GM18526 (cell line): ENCODE measurements around the gene TNRC18.

ENCODE experiments used
- POLR2A ChIP-seq: IDR thresholded peaks from 3 replicates; pipeline ENCODE4 v1.6.1; 2011; ENCODE audit not compliant: insufficient read length; ENCODE audit errors: extremely low read depth

The TNRC18 gene

DNA sequence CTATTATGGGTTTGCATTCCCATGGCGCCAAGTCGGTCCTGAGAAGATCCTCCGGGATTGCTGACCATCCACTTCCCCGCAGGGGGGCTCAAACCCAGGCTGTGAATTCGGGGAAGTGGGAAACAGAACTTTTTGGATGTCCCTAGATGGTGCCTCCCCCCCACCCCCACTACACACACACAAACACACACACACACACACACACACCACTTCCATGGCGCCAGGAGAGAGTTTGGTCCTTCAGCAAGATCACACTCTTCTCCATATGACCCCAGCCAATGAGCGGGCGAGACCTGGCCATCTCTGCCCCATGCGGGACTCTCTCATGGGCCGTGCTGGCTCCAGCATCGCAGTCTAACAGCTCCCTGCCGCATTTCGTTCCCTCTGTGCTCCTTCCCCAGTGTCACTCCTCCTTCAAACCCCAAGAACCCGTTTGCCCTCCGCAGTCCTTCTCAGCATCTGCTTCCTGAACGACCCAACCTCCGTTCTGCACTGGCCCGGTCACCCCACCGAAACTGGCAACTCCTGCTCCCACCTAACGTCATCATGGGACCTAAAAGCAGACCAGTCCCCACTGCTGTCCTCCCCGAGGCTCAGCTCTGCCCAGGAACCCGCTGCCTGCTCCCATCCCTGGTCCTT, 32.1 kb upstream of the TNRC18 start:
- no peak for TF ChIP-seq POLR2A

DNA sequence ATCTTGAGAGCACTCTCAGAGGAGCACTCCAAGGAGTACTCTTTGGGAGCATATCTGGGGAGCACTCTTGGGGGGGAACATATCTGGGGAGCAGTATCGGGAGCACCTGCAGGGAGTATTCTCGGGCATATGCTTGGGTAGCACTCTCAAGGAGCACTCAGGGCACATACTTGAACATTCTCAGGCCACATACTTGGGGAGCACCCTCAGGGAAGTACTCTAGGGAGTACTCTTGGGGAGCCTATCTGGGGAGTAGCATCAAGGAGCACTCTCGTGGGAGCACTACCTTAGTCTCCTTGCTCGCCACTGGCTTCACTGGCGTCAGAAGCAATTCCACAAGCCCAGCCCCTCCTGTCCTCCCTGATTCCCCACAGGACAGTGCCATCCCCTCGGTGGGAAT, 31.5 kb upstream of the TNRC18 start:
- no peak for TF ChIP-seq POLR2A

DNA sequence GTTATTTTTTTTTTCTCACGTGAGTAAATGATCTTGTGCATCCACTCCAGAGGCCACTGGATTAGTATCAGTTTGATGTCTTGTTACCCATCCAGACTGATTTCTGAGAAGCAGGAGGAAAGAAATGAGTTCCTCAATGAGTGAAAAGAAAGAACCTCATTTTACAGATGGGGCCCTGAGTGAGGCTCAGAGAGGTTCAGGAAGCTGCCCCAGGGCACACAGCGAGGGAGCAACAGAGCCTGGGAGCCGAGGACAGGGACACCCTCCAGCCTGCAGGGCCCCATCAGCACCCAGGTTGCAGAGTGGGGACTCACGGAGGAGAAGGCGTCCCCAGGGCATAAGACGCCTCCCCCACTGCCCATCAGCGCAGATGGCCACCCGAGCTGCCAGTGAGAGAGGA, 30.9 kb upstream of the TNRC18 start:
- TF ChIP-seq POLR2A = no peak

DNA sequence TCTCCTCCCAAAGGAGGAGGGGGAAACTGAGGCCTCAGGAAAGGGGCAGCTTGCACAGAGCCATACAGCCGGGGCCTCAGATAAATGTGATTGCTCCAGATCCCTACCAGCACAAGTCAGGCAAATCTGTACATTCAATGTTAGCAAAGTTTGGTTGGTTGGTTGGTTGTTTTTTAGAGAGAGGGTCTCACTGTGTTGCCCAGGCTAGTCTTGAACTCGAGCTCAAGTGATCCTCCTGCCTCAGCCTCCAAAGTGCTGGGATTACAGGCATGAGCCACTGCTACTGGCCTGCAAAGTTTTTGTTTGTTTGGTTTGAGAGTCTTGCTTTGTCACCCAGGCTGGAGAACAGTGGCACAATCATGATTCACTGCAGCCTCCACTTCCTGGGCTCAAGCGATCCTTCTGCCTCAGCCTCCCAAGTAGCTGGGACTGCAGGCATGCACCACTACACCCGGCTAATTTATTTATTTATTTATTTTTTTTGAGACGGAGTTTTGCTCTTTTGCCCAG, 30.0 kb upstream of the TNRC18 start:
- TF ChIP-seq POLR2A = no peak

DNA sequence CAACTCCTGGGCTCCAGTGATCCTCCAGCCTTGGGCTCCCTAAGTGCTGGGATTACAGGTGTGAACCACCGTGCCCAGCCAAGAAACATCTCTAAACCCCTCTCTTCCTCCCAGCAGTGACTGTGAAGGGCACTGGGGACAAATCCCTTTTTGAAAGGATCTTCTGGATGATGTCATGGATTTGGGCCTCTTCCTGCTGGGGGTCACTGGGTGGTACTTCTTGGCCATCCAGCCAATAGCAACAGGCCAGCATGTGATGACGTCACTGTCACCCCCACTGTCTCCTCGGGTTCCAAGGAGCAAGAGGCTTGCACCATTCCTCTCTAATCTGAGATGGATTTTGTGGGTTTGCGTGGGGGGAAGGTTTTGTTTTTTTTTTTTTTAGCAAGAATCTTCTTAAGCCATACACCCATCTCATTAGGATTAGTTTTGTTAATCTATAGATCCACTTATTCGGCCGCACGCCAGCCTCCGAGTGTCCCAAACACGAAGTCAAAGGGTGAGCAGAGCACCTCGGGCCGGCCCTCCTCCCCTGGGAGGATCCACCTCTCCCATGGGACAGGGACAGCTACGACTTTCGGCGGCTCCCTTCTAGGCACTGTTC, 29.4 kb upstream of the TNRC18 start:
- no peak for TF ChIP-seq POLR2A

DNA sequence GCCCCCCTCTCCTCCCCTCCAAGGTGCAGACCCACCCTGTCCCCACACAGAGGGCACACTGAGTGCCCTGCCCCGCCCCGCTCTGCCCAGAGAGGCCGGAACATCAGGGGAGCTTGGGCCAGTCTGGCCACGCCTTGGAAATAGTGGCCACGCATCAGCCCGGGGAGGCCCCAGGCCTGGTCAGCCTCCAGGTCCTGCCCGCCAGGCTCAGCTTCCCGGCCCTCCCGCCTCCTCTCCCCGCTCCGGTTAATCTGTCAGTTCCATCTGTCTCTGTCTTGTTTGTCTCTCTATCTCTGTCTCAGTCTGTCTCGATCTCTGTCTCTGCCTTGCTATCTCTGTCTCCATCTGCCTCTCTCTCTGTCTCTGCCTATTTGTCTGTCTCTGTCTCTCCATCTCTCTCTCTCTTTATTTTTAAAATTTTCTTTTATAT, 28.9 kb upstream of the TNRC18 start:
- no peak for TF ChIP-seq POLR2A

DNA sequence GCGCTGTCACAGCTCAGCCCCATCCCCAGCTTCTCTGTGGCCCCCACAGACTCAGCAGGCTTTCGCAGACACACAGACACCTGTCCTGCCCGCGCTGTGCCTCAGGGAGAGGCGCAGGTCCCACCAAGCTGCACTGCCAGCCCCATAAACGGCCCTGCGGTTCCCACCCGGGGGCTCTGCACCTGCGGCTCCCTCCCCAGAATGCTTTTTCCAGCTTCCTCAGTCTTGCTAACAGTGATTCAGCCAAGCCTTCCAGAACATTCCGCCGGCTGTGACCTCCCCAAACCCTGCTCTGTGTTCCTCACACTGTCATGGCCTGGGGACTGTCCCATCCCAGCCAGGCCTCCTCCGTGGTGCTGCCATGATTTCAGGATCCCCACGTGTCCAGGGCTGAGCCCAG, 27.8 kb upstream of the TNRC18 start:
- no peak for TF ChIP-seq POLR2A

DNA sequence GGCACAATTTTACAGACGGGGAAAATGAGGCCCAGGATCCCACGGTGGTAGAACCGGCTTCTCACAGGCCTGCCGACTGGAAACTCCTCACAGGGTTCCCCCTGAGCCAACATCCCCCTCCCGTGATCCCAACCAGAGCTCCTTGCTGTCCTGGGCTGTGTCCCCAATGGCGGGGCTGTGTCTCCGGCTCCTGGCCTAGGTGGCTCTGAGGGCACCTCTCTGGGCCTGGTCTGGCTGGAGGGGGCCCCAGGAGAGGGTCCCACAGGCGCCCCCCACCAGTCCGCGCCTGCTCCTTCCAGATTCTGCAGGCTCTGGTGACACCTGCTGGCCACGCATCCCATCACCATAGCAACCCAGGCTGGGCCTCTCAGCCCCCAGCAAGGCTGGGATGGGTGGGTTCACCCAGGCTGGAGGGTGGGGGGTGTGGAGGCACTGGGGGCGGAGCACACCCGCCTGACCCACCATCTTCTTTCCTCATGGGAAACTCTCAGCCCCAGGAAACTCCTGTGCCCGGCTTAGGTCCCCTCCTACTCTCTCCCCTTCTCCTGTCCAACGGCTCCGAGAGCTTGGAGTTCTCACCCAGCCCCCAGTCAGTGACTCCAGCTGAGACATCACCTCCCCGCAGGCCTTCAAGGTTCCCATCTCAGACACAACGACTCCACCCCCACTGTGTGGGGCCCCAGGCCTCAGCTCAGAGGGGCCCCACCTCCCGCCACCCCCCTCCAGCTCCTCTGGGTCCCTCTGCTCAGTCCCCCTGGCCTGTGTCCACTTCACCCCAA, 27.1 kb upstream of the TNRC18 start:
- TF ChIP-seq POLR2A = no peak

DNA sequence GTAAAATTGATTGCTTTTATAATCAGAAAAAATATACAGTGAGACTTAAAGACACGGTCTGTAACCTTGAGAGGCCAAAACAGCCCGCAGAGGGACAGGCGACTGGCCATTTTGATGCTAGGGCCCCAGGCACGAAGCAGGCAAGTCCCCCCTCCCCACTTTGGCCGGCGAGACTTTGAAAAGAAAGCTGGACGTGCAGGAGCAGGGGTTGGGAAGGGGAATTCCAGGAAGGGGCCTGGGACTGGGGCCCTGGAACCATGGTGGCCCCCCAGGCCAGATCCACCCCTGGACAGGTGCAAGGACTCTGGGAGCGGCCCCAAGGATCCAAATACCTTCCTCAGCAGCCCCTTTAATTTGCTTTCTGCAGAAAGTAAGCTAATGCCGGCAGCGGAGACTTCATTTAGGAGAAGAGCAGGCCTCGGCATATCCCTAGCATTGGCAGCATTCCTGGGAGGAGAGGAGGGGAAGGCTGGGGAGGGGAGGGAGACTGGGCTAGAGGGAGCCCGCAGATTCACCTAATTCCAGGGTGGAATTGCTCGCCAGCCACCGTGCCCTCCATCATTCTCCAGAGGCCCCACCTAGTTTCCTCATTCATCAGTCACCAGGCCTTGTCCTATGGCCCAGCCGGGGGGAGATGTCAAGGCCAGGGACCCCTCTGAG, 24.9 kb upstream of the TNRC18 start:
- TF ChIP-seq POLR2A = no peak

DNA sequence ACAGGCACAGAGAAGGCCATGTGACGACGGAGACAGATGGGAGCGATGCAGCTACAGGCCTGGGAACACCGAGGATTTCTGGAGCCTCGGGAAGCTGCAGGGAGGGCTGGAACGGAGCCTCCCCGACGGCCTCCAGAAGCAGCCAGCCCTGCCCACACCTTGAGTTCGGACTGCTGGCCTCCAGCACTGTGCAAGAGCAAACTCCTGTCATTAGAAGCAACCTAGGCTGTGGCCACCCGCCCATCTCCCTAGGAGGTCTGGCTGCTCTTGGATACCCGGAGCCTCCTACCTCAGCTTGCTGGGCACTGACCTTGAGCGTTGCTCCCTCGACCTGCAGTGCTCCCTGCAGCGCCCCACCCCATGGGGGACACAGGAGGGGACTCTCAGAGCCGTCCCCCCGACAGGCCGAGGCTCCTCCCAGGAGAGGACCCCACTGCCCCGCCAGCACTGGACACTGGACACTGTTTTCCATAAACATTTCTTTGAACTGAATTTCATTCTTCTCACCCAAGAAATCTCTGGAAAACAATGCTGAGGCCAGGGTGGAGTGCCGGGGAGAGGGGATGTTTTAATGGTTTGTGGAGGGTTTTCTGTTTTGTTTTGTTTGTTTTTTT, 22.5 kb upstream of the TNRC18 start:
- no peak for TF ChIP-seq POLR2A

DNA sequence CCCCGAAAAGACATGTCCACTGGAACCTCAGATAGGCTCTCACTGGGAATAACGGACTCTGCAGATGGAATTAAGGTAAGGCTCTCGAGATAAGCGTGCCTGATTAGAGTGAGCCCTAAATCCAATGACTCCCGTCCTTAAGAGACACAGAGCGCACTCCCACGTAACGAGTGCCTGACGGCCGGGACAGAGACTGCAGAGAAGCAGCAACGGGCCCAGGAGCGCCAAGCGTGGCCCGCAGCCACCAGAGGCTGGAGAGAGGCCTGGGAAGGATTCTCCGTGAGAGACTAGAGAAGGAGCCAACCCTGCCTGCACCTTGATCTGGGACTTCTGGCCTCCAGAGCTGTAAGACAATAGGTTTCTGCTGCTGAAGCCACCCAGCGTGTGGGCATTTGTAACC, 20.0 kb upstream of the TNRC18 start:
- TF ChIP-seq POLR2A = no peak

DNA sequence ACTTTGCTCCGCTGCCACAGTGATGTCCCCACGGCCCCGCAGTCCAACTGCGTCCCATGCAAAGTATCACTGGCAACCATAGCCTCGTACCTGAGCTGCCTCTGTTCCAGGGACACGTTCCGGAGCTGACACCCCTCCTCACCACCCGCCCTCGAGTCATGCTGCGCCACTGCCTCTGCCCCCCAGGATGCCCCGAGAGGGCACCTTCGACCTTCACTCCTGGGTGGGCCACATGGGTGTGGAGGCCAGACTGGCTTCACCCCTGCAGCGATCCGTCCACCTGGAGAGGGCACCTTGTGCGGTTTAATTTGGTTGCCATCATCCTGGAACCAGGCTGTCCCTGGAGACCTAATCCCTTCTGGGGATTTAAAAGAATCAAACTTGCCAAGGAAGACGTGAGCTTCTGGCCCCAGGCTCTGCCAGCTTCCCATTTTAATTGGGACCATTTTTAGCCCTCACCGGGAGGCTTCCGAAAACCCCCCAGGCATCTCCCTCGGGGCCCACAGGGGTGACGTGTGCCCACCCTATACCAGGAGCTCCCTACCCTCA, 19.2 kb upstream of the TNRC18 start:
- no peak for TF ChIP-seq POLR2A

DNA sequence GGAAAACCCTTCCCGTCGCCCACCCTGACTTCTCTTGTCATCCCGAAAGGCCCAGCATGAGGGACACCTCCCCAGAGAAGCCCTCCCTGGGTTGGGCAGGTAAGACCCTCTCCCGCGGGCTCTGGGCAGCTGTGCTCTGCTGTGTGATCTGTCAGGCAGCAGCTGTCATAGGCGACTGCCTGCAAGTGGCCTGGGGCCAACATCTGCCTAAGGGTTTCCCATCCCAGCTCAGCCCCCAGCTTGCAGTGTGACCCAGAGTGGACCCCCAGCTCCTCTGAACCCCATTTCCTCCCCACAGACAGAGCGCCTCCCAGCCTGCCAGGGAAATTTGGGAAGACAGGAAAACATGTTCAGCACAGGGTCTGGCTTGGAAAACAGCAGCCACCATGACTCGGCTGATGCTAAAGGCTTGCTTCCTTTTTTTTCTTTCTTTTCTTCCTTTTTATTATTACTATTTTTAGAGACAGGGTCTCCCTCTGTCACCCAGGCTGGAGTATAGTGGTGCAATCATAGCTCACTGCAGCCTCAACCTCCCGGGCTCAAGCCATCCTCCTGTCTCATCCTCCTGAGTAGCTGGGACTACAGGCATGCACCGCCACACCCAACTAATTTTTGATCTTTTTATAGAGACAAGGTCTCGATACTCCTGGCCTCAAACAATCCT, 18.3 kb upstream of the TNRC18 start:
- no peak for TF ChIP-seq POLR2A
